ENCODE measurements around the gene TP73.

GRCh38 chr1:3672231-3672970, 20.1 kb downstream of the TP73 start:
- TF ChIP-seq ISL1 (CRISPR knock-in tag; IDR thresholded peaks at IDR 0.05) (no peak), ZNF8 (CRISPR knock-in tag; IDR thresholded peaks at IDR 0.05) (no peak), SNAI2 (CRISPR knock-in tag; IDR thresholded peaks at IDR 0.05) (no peak), ARNTL (CRISPR knock-in tag; IDR thresholded peaks at IDR 0.05; ENCODE audit: borderline replicate concordance, low read depth) (no peak), CSDC2 (CRISPR knock-in tag; IDR thresholded peaks at IDR 0.05) (no peak), TOX (CRISPR knock-in tag; IDR thresholded peaks at IDR 0.05; ENCODE audit: borderline replicate concordance) (no peak), ZC3H10 (CRISPR knock-in tag; IDR thresholded peaks at IDR 0.05) (no peak), ZFP30 (CRISPR knock-in tag; IDR thresholded peaks at IDR 0.05) (no peak), RARB (CRISPR knock-in tag; IDR thresholded peaks at IDR 0.05) (no peak), CSRNP3 (CRISPR knock-in tag; IDR thresholded peaks at IDR 0.05) (no peak)
- TF ChIP-seq, protein P1, sequence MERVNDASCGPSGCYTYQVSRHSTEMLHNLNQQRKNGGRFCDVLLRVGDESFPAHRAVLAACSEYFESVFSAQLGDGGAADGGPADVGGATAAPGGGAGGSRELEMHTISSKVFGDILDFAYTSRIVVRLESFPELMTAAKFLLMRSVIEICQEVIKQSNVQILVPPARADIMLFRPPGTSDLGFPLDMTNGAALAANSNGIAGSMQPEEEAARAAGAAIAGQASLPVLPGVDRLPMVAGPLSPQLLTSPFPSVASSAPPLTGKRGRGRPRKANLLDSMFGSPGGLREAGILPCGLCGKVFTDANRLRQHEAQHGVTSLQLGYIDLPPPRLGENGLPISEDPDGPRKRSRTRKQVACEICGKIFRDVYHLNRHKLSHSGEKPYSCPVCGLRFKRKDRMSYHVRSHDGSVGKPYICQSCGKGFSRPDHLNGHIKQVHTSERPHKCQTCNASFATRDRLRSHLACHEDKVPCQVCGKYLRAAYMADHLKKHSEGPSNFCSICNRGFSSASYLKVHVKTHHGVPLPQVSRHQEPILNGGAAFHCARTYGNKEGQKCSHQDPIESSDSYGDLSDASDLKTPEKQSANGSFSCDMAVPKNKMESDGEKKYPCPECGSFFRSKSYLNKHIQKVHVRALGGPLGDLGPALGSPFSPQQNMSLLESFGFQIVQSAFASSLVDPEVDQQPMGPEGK (CRISPR knock-in tag; IDR thresholded peaks at IDR 0.05; ENCODE audit: borderline replicate concordance): no peak
- TF ChIP-seq, protein P2, sequence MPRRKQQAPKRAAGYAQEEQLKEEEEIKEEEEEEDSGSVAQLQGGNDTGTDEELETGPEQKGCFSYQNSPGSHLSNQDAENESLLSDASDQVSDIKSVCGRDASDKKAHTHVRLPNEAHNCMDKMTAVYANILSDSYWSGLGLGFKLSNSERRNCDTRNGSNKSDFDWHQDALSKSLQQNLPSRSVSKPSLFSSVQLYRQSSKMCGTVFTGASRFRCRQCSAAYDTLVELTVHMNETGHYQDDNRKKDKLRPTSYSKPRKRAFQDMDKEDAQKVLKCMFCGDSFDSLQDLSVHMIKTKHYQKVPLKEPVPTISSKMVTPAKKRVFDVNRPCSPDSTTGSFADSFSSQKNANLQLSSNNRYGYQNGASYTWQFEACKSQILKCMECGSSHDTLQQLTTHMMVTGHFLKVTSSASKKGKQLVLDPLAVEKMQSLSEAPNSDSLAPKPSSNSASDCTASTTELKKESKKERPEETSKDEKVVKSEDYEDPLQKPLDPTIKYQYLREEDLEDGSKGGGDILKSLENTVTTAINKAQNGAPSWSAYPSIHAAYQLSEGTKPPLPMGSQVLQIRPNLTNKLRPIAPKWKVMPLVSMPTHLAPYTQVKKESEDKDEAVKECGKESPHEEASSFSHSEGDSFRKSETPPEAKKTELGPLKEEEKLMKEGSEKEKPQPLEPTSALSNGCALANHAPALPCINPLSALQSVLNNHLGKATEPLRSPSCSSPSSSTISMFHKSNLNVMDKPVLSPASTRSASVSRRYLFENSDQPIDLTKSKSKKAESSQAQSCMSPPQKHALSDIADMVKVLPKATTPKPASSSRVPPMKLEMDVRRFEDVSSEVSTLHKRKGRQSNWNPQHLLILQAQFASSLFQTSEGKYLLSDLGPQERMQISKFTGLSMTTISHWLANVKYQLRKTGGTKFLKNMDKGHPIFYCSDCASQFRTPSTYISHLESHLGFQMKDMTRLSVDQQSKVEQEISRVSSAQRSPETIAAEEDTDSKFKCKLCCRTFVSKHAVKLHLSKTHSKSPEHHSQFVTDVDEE (CRISPR knock-in tag; IDR thresholded peaks at IDR 0.05): no peak

Measured in SK-N-SH treated with all-trans-retinoic acid at 6 μM for 48 hours (cell line).